Gastrocnemius medialis (tissue), 4 donors: ENCODE data around the gene NELFB.

Source experiments
- POLR2A ChIP-seq, 2 donors: fragments of 450-650 bp; IDR thresholded peaks; one replicate each; pipeline ENCODE4 v1.6.1; 2017; ENCODE audit warnings: antibody characterized with exemption in 2 of 2, mild to moderate bottlenecking in 2 of 2, moderate library complexity in 2 of 2
- TF ChIP-seq, protein P1 (sequence below), 5 experiments: fragments of 450-650 bp in 3 of 5; fragments of 200-600 bp in 2 of 5; sonication (generic) in 2 of 5; IDR thresholded peaks in 4 of 5; conservative IDR thresholded peaks in 1 of 5; 1 replicate in 4 of 5; 2 replicates in 1 of 5; pipeline ENCODE4 v1.5.1; 2016 to 2019; ENCODE audit warnings: antibody characterized with exemption in 5 of 5, mild to moderate bottlenecking in 3 of 5, moderate library complexity in 3 of 5

DNA sequence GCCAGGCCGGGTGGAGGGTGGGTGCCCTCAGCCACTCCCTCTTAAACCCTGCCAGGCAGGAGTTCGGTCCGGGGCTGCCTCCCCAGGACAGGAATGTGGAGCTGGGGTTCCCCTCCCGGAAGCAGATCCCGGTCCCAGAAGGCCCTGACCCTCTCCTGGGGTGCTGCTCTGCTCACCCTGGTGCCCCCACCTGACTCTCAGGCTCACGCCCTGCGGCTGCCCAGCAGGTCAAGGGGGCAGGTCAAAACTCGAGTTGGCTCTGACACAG, 50.6 kb downstream of the NELFB start:
- TF ChIP-seq POLR2A (IDR thresholded peaks at IDR 0.05), result no peak
- TF ChIP-seq, protein P1, sequence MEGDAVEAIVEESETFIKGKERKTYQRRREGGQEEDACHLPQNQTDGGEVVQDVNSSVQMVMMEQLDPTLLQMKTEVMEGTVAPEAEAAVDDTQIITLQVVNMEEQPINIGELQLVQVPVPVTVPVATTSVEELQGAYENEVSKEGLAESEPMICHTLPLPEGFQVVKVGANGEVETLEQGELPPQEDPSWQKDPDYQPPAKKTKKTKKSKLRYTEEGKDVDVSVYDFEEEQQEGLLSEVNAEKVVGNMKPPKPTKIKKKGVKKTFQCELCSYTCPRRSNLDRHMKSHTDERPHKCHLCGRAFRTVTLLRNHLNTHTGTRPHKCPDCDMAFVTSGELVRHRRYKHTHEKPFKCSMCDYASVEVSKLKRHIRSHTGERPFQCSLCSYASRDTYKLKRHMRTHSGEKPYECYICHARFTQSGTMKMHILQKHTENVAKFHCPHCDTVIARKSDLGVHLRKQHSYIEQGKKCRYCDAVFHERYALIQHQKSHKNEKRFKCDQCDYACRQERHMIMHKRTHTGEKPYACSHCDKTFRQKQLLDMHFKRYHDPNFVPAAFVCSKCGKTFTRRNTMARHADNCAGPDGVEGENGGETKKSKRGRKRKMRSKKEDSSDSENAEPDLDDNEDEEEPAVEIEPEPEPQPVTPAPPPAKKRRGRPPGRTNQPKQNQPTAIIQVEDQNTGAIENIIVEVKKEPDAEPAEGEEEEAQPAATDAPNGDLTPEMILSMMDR (IDR thresholded peaks at IDR 0.05 in 4 of 5, conservative IDR thresholded peaks at IDR 0.05 in 1 of 5), result no peak
